PFSK-1 (cell line): ENCODE results near the gene FBXL19.

Source experiments
- FOXP2 ChIP-seq: optimal IDR thresholded peaks from 2 replicates; pipeline ENCODE3; 2011; ENCODE audit warnings: borderline replicate concordance, control low read depth, inconsistent platforms; ENCODE audit not compliant: insufficient read depth; ENCODE audit errors: extremely low read length, extremely low read depth
- POLR2AphosphoS5 ChIP-seq: IDR thresholded peaks from 2 replicates; pipeline ENCODE4 v1.6.1; 2012; ENCODE audit warnings: low read depth, mild to moderate bottlenecking, control low read depth, low read length, moderate library complexity
- REST ChIP-seq, 2 experiments: IDR thresholded peaks; 2 replicates each; pipeline versions ENCODE4 v1.6.1 to v1.8.0; 2011 to 2012; ENCODE audit warnings: low read depth in 2 of 2, low read length in 2 of 2, control low read depth in 1 of 2, inconsistent platforms in 1 of 2, mild to moderate bottlenecking in 1 of 2, moderate library complexity in 1 of 2; ENCODE audit not compliant: insufficient read depth in 1 of 2
- SIN3A ChIP-seq: IDR thresholded peaks from 2 replicates; pipeline ENCODE4 v1.6.1; 2012; ENCODE audit warnings: mild to moderate bottlenecking, low read length, moderate library complexity, borderline replicate concordance; ENCODE audit not compliant: insufficient read depth
- TAF1 ChIP-seq: IDR thresholded peaks from 2 replicates; pipeline ENCODE4 v1.6.1; 2012; ENCODE audit warnings: low read length, control low read depth, borderline replicate concordance; ENCODE audit not compliant: insufficient read depth

The FBXL19 gene

GRCh38 chr16:30900588-30900987, 22.8 kb upstream of the FBXL19 start:
- TF ChIP-seq FOXP2 (no peak), SIN3A (no peak), POLR2AphosphoS5 (no peak), TAF1 (no peak), REST (IDR thresholded peaks at IDR 0.05; ENCODE audit: insufficient read depth in 1 of 2, low read depth in 2 of 2, low read length in 2 of 2) (no peak)

- no peak for TF ChIP-seq POLR2AphosphoS5
- TF ChIP-seq TAF1, result no peak
- no peak for TF ChIP-seq FOXP2
- no peak for TF ChIP-seq REST (IDR thresholded peaks at IDR 0.05; ENCODE audit: insufficient read depth in 1 of 2, low read depth in 2 of 2, low read length in 2 of 2)
- no peak for TF ChIP-seq SIN3A
These were observed 22.0 kb upstream of the FBXL19 start for GRCh38 chr16:30901201-30902028.

GRCh38 chr16:30902029-30902972, 21.1 kb upstream of the FBXL19 start:
- TF ChIP-seq TAF1, result no peak
- TF ChIP-seq FOXP2, result no peak
- no peak for TF ChIP-seq POLR2AphosphoS5

- TF ChIP-seq TAF1 (no peak), SIN3A (no peak), FOXP2 (no peak), POLR2AphosphoS5 (no peak), REST (IDR thresholded peaks at IDR 0.05; ENCODE audit: insufficient read depth in 1 of 2, low read depth in 2 of 2, low read length in 2 of 2) (no peak)
These were observed 20.4 kb upstream of the FBXL19 start for GRCh38 chr16:30903002-30903401.

GRCh38 chr16:30903596-30903995, 19.8 kb upstream of the FBXL19 start:
- no peak for TF ChIP-seq REST (IDR thresholded peaks at IDR 0.05; ENCODE audit: insufficient read depth in 1 of 2, low read depth in 2 of 2, low read length in 2 of 2)
